8988T (cell line): ENCODE measurements around the gene DLGAP3.
"Not testable (repeated sequence)": the region's sequence is repeated elsewhere in the genome, so short reads cannot be mapped to it uniquely, and the experiment has no call there.

Source experiments
- DNase-seq: peaks from one replicate; pipeline ENCODE4 v3.0.0; 2011

Gene DLGAP3

DNA sequence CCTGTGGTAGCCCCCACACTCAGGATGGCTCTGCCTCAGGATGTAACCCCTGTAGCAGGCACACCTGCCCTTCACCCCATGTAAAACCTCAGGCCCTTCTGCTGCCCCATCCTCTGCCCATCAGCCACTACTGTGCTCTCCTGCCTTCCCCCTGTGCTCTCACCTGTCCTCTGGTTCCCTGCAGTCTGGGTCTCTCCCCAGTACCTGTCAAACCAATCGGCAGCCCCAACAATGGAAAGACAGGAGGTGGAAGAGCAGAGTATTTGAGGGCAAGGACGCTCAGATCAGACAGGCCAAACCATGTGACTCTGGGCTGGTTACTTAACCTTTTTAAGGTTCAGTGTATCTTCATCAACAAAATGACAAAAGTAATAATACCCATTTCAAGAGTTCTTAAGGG, 100.8 kb downstream of the DLGAP3 start:
- no peak for DNase-seq

DNA sequence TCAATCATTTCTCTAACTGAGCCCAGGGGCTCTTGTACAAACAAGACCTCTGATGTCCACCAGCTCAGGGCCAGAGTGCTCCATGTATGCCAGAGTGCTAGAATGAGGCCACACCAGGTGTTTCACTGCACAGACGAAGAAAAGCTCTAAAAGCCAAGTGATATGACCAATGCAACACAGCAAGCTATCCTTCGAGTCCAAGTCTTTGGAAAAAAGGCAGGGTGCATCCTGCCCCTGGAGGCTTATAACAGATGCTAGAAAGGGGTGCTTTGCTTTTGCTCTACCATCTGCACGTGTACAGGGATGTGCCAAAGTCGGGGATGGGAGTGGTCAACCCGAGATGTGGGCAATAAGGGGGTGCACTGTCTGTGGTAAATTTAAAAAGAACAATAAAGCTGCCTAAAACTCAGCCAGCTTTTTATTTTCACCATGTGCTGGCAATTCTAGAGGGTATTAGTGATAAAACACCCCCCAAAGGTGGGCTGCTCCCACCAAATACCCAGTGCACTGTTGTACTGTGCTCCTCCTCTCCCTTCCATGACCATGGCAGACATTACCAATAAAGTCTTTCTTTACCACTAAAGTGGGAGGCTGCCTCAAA, 102.0 kb downstream of the DLGAP3 start:
- DNase-seq = no peak

DNA sequence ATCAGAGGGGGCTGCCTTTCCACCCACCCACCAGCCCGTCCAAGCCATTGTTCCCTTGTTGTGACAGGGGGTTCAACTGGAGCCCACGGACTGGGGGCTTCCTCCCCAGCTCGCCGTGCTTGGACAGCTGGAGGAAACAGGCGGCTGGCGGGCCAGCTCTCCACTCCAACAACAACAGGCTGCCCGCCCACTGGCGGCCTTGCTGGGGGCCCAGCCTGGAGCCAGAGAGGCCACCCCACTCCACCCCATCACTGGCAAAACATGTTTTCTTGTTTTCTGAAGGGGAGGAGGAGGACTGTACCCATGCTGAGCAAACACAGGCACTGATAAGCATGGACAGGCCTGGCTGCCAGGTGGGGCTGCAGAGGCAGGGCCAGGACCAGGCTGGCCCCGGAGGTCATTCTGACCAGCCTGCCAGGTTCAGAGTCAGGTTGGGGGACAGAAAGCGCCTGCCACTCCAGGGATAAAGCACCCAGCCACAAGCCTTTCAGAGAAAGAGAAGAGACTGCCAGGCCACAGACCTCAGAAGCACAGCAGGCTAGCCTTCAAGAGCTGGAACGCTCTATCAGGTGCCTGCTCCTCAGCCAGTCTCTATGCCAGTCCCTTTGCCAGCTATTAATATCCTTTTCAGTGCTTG, 103.9 kb downstream of the DLGAP3 start:
- no peak for DNase-seq

DNA sequence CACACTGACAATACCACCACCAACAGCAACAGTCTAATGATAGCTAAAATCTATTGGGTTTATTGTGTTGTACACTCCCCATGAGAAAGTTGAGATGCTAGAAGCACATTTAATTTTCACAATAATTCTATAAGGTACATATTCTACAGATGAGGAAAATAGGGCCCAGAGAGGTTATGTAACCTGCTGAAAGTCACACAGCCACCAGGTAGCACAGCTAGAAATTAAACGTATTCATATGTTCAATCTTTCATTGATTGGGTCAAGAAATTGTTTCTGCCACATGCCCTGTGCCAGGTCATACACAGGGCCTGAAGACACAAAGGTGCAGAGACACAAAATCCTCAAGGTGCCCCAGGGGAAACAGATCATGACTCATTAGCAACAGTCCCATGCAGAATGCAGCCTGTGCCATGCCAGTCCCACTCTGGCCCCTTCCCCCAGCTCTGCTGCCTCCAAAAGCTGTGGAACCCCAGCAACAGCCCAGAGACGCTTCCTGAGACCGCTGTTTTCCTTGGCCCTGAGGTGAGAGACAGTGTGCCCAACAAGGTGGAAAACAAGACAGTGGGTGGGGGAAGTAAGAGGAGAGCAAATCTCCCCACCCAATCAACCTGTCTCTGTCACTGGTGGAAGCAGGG, 104.5 kb downstream of the DLGAP3 start:
- DNase-seq = no peak

DNA sequence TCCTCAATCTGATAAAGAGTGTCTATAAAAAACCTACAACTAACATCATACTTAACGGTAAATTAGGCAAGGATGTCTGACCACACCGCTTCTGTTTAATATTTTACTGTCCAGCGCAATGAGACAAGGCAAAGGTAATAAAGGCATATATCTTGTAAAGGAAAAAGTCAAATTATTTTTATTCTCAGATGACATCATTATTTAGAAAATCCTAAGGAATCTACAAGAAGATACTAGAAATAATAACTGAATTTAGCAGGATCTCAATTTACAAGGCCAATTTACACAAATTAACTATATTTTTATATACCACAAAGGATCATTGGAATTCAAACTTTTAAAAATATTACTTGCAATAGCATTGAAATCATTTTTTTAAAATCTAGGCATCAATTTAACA, 107.2 kb downstream of the DLGAP3 start:
- DNase-seq = no peak

DNA sequence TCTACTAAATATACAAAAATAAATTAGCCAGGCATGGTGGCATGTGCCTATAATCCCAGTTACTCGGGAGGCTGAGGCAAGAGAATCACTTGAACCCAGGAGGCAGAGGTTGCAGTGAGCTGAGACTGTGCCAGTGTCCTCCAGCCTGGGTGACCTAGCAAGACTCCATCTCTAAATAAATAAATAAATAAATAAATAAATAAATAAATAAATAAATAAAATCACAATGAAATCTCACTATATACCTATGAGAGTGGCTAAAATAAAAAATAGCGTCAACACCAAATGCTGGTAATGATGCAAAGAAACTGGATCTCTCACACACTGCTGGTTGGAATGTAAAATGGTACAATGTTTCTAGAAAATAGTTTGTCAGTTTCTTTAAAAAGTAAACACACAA, 110.6 kb downstream of the DLGAP3 start:
- not testable (repeated sequence) for DNase-seq

DNA sequence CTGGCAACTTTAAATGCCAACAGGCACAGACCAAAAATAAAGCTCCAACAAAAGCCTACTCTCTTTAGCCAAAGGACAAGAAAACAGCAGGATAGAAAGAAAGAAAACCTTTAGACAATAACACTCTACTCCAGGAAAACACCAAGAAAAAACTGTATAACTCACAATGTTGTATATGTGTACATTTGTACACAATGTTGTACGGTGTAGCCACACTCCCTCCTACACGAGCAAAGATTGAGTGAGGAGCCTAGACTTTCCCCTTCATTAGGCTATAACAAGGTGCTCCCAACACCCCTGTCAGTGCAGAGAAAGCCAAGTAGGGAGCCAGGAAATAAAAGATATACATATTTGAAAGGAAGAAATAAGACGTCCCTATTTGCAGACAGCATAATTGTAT, 112.7 kb downstream of the DLGAP3 start:
- DNase-seq = no peak

DNA sequence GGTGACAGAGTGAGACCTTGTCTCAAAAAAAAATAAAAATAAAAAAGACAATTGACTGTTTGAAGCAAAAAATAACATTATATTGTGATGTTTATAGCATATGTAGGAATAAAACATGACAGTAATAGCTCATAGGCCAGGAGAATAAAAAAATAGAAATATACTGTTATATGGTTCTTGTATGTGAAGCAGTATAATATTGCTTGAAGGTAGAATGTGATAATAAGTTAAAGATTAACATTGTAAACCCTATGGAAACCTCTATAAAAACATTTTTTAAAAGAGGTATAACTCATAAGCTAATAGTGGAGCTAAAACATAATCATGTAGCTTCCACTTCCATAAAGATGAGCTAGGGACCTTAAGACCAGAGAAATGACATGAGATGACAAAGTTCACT, 113.1 kb downstream of the DLGAP3 start:
- no peak for DNase-seq
